Measurements from ENCODE around the gene C11orf21.

Gene C11orf21

GRCh38 chr11:2264366-2265053 lies 37.2 kb downstream of the C11orf21 start:
- peaks cover 26% of the 10 kb centered on the region for H3K4me1 ChIP-seq (ENCODE audit: insufficient read depth, insufficient read length)
- H3K36me3 ChIP-seq (ENCODE audit: insufficient read depth, insufficient read length, low read length) = peaks cover 2% of the 10 kb centered on the region
- no peak overlapping the region for H3K9ac ChIP-seq (ENCODE audit: insufficient read length, low read depth)
- no peaks in the 10 kb centered on the region for H3K9me3 ChIP-seq (ENCODE audit: insufficient read depth, low read length)
- DNase-seq (ENCODE audit: low read depth, low spot score) = no peak
- TF ChIP-seq SUZ12 (IDR thresholded peaks at IDR 0.05; ENCODE audit: extremely low read depth, insufficient read depth, insufficient read length) (no peak), YY1 (IDR thresholded peaks at IDR 0.05; ENCODE audit: insufficient read depth, insufficient read length) (no peak), ZNF274 (IDR thresholded peaks at IDR 0.05; ENCODE audit: low read depth, low read length) (no peak)
- peaks cover 6% of the 10 kb centered on the region for H3K27me3 ChIP-seq (ENCODE audit: insufficient read depth, insufficient read length)
- H3K4me3 ChIP-seq (ENCODE audit: insufficient read length, low read depth) = no peak overlapping the region

GRCh38 chr11:2263724-2264360 lies 37.9 kb downstream of the C11orf21 start:
- no peaks in the 10 kb centered on the region for H3K9me3 ChIP-seq (ENCODE audit: insufficient read depth, low read length)
- no peak overlapping the region for H3K4me3 ChIP-seq (ENCODE audit: insufficient read length, low read depth)
- H3K27me3 ChIP-seq (ENCODE audit: insufficient read depth, insufficient read length) = peaks cover 6% of the 10 kb centered on the region
- no peak for DNase-seq (ENCODE audit: low read depth, low spot score)
- H3K4me1 ChIP-seq (ENCODE audit: insufficient read depth, insufficient read length) = peaks cover 26% of the 10 kb centered on the region
- TF ChIP-seq ZNF274 (IDR thresholded peaks at IDR 0.05; ENCODE audit: low read depth, low read length) (no peak), YY1 (IDR thresholded peaks at IDR 0.05; ENCODE audit: insufficient read depth, insufficient read length) (no peak), SUZ12 (IDR thresholded peaks at IDR 0.05; ENCODE audit: extremely low read depth, insufficient read depth, insufficient read length) (no peak)
- peaks cover 2% of the 10 kb centered on the region for H3K36me3 ChIP-seq (ENCODE audit: insufficient read depth, insufficient read length, low read length)
- H3K9ac ChIP-seq (ENCODE audit: insufficient read length, low read depth) = no peak overlapping the region

- peaks cover 2% of the 10 kb centered on the region for H3K27me3 ChIP-seq (ENCODE audit: insufficient read depth, insufficient read length)
- no peak for TF ChIP-seq YY1 (IDR thresholded peaks at IDR 0.05; ENCODE audit: insufficient read depth, insufficient read length)
- DNase-seq (ENCODE audit: low read depth, low spot score) = no peak
- H3K9ac ChIP-seq (ENCODE audit: insufficient read length, low read depth) = no peak overlapping the region
- H3K4me3 ChIP-seq (ENCODE audit: insufficient read length, low read depth) = no peak overlapping the region
- peaks cover 22% of the 10 kb centered on the region for H3K4me1 ChIP-seq (ENCODE audit: insufficient read depth, insufficient read length)
- H3K9me3 ChIP-seq (ENCODE audit: insufficient read depth, low read length) = no peaks in the 10 kb centered on the region
- peaks cover 2% of the 10 kb centered on the region for H3K36me3 ChIP-seq (ENCODE audit: insufficient read depth, insufficient read length, low read length)
These were observed 38.6 kb downstream of the C11orf21 start for GRCh38 chr11:2263071-2263565.

GRCh38 chr11:2262301-2263070 lies 39.2 kb downstream of the C11orf21 start:
- no peaks in the 10 kb centered on the region for H3K27me3 ChIP-seq (ENCODE audit: insufficient read depth, insufficient read length)
- no peak for DNase-seq (ENCODE audit: low read depth, low spot score)
- no peak overlapping the region for H3K4me3 ChIP-seq (ENCODE audit: insufficient read length, low read depth)
- H3K4me1 ChIP-seq (ENCODE audit: insufficient read depth, insufficient read length) = peaks cover 16% of the 10 kb centered on the region
- no peak for TF ChIP-seq YY1 (IDR thresholded peaks at IDR 0.05; ENCODE audit: insufficient read depth, insufficient read length)
- TF ChIP-seq ZNF274 (IDR thresholded peaks at IDR 0.05; ENCODE audit: low read depth, low read length) = no peak
- no peak for TF ChIP-seq SUZ12 (IDR thresholded peaks at IDR 0.05; ENCODE audit: extremely low read depth, insufficient read depth, insufficient read length)
- peak overlapping the region; percentile 32 for H3K9ac ChIP-seq (ENCODE audit: insufficient read length, low read depth)
- no peaks in the 10 kb centered on the region for H3K9me3 ChIP-seq (ENCODE audit: insufficient read depth, low read length)
- peaks cover 2% of the 10 kb centered on the region for H3K36me3 ChIP-seq (ENCODE audit: insufficient read depth, insufficient read length, low read length)

- Histone ChIP-seq H3K27me3 (ENCODE audit: insufficient read depth, insufficient read length) (no peaks in the 10 kb centered on the region), H3K9ac (ENCODE audit: insufficient read length, low read depth) (peak overlapping the region; percentile 18), H3K4me1 (ENCODE audit: insufficient read depth, insufficient read length) (peaks cover 20% of the 10 kb centered on the region), H3K4me3 (ENCODE audit: insufficient read length, low read depth) (no peak overlapping the region), H3K9me3 (ENCODE audit: insufficient read depth, low read length) (no peaks in the 10 kb centered on the region), H3K36me3 (ENCODE audit: insufficient read depth, insufficient read length, low read length) (peaks cover under 1% of the 10 kb centered on the region)
- DNase-seq (ENCODE audit: low read depth, low spot score) = no peak
- no peak for TF ChIP-seq ZNF274 (IDR thresholded peaks at IDR 0.05; ENCODE audit: low read depth, low read length)
- no peak for TF ChIP-seq YY1 (IDR thresholded peaks at IDR 0.05; ENCODE audit: insufficient read depth, insufficient read length)
- TF ChIP-seq SUZ12 (IDR thresholded peaks at IDR 0.05; ENCODE audit: extremely low read depth, insufficient read depth, insufficient read length) = no peak
These were observed 40.1 kb downstream of the C11orf21 start for GRCh38 chr11:2261436-2262230.

GRCh38 chr11:2260491-2261364 lies 41.0 kb downstream of the C11orf21 start:
- Histone ChIP-seq H3K27me3 (ENCODE audit: insufficient read depth, insufficient read length) (no peaks in the 10 kb centered on the region), H3K4me1 (ENCODE audit: insufficient read depth, insufficient read length) (peaks cover 23% of the 10 kb centered on the region)
- DNase-seq (ENCODE audit: low read depth, low spot score) = no peak

More at GRCh38 chr11:2260491-2261364, 41.0 kb downstream of the C11orf21 start:
- no peak overlapping the region for H3K4me3 ChIP-seq (ENCODE audit: insufficient read length, low read depth)
- no peak overlapping the region for H3K9ac ChIP-seq (ENCODE audit: insufficient read length, low read depth)
- TF ChIP-seq ZNF274 (IDR thresholded peaks at IDR 0.05; ENCODE audit: low read depth, low read length) = no peak
- TF ChIP-seq SUZ12 (IDR thresholded peaks at IDR 0.05; ENCODE audit: extremely low read depth, insufficient read depth, insufficient read length) = no peak
- TF ChIP-seq YY1 (IDR thresholded peaks at IDR 0.05; ENCODE audit: insufficient read depth, insufficient read length) = no peak
- no peaks in the 10 kb centered on the region for H3K36me3 ChIP-seq (ENCODE audit: insufficient read depth, insufficient read length, low read length)
- no peaks in the 10 kb centered on the region for H3K9me3 ChIP-seq (ENCODE audit: insufficient read depth, low read length)

Data from NT2/D1 (cell line).